Common myeloid progenitor, CD34-positive (primary cell): Measurements from ENCODE around the gene CYB561D2.

ENCODE experiments used
- CTCF ChIA-PET: fragments of 350-600 bp; sonication (Branson Sonifier 250); formaldehyde crosslinking; loops from one replicate; lab custom pipeline; 2021; ENCODE audit warnings: antibody characterized with exemption; lab: Charles Lee
- POLR2A ChIA-PET: fragments of 350-600 bp; sonication (Branson Sonifier 250); formaldehyde crosslinking; loops from one replicate; lab custom pipeline; 2021; ENCODE audit warnings: antibody characterized with exemption; lab: Charles Lee
- DNase-seq, 3 donors: peaks; one replicate each; pipeline versions ENCODE4 v3.0.0 to v3.0.0-alpha.2; 2013
- H3K27ac ChIP-seq, 2 experiments: 1 replicate in 1 of 2; 2 replicates in 1 of 2; pipeline ENCODE4 v1.7.0; 2013; ENCODE audit warnings: inconsistent platforms in 2 of 2, low read length in 2 of 2, mild to moderate bottlenecking in 2 of 2, low read depth in 1 of 2, moderate library complexity in 1 of 2; ENCODE audit not compliant: severe bottlenecking in 2 of 2, insufficient read depth in 1 of 2, poor library complexity in 1 of 2
- H3K27me3 ChIP-seq, 5 experiments: replicated peaks in 2 of 5; 1 replicate in 3 of 5; 2 replicates in 2 of 5; pipeline versions ENCODE4 v1.6.1 to v1.7.0; 2013; ENCODE audit warnings: low read length in 4 of 5, mild to moderate bottlenecking in 2 of 5, moderate library complexity in 2 of 5, inconsistent platforms in 1 of 5; ENCODE audit not compliant: insufficient read depth in 5 of 5, control insufficient read depth in 4 of 5
- H3K36me3 ChIP-seq, 4 experiments: 1 replicate in 2 of 4; 2 replicates in 2 of 4; pipeline versions ENCODE4 v1.6.1 to v1.7.0; 2013; ENCODE audit warnings: low read length in 3 of 4, control low read depth in 1 of 4, mild to moderate bottlenecking in 1 of 4; ENCODE audit not compliant: control insufficient read depth in 4 of 4, insufficient read depth in 4 of 4
- H3K4me1 ChIP-seq, 4 experiments: 1 replicate in 3 of 4; 2 replicates in 1 of 4; pipeline versions ENCODE4 v1.6.1 to v1.7.1; 2013; ENCODE audit warnings: low read length in 3 of 4, mild to moderate bottlenecking in 3 of 4, control low read depth in 1 of 4, inconsistent platforms in 1 of 4, moderate library complexity in 1 of 4; ENCODE audit not compliant: control insufficient read depth in 4 of 4, insufficient read depth in 4 of 4; ENCODE audit errors: control extremely low read depth in 1 of 4
- H3K4me3 ChIP-seq, 7 experiments: 1 replicate in 4 of 7; 2 replicates in 3 of 7; pipeline versions ENCODE4 v1.5.1 to v1.7.0; 2013; ENCODE audit warnings: mild to moderate bottlenecking in 7 of 7, low read length in 6 of 7, moderate library complexity in 6 of 7, inconsistent platforms in 2 of 7, low read depth in 2 of 7, control low read depth in 1 of 7; ENCODE audit not compliant: insufficient read depth in 4 of 7, control insufficient read depth in 1 of 7; ENCODE audit errors: extremely low read depth in 1 of 7
- H3K9me3 ChIP-seq, 5 experiments: 1 replicate in 4 of 5; 2 replicates in 1 of 5; pipeline versions ENCODE4 v1.6.1 to v1.7.1; 2013; ENCODE audit warnings: low read length in 4 of 5, mild to moderate bottlenecking in 2 of 5, inconsistent platforms in 1 of 5, low read depth in 1 of 5, moderate library complexity in 1 of 5; ENCODE audit not compliant: control insufficient read depth in 4 of 5, insufficient read depth in 2 of 5; ENCODE audit errors: control extremely low read depth in 1 of 5
- WGBS: methylation state at CpG from one replicate; pipeline ENCODE4 v1.1.5; 2013; ENCODE audit not compliant: insufficient coverage; 5-methylcytosine and 5-hydroxymethylcytosine counted together

CYB561D2 gene

DNA sequence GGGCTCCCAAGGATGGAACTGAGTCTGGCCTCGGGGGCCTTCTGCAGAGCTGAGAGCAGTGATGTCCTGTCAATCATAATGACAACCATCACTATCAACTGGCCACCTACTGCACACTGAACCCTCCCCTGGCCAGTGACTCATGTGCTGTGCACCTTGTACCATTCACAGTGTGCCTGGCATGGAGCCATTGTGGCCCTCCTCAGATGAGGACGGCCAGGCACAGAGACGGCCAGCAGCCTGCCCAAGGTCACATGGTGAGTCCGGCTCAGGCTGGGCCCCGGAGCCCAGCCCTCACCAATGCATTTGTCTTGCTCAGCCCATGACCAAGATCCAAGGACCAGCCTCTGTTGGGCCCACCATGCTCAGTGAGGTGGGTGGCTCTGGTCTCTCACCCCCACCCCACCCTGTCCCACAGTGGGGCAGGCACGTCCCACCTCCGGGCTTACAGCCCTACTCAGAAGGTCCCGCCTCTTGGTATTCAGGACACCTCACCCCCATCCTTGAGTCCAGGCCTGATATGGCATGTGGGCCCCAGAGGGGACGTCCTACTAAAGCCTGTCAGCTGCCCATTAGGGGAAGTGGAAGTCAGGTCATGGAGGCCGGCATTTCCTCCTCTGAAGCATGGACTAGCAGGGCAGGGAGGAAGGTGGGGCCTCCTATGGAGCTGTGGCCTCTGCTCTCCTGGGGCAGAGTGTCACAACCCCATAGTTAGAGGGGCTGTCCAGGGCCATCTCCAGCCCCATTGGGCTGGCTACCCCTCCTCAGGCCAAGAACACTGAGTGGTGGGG lies 44.6 kb downstream of the CYB561D2 start:
- ChIA-PET CTCF (interaction anchor here (2.2 kb wide), 1 partner anchor 8 kb away, joined by 7 read pairs; no protein-coding TSS in a partner anchor), POLR2A (no interaction called here)
- WGBS, result 83% methylated on average over 8 of the region's 10 CpGs
- H3K27ac ChIP-seq, result no peak overlapping the region
- peaks cover 0 to 10% (median 0%) of the 10 kb centered on the region in 4 experiments for H3K4me1 ChIP-seq
- no peaks in the 10 kb centered on the region for H3K36me3 ChIP-seq
- no peak for DNase-seq
- no peak overlapping the region for H3K4me3 ChIP-seq
- H3K9me3 ChIP-seq, result no peaks in the 10 kb centered on the region
- H3K27me3 ChIP-seq, result no peaks in the 10 kb centered on the region

DNA sequence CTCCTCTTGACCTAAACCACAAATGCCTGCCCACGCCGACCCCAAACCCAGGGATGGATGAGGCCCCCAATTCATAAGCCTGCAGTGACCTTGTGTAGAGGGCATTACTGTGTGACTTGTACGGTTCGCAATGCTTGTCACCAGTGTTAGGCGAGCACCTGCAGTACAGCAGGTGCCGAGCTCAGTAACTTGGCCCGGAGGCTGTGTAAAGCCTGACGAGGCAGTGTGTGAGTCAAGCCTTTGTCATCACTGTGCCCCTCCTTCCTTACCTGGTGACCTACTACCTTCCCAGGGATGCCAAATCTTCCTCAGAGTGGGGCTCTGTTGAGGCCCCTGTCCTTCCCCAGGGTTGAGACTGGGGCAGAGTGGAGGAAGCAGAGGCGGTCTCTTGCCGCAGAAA lies 45.8 kb downstream of the CYB561D2 start:
- Histone ChIP-seq H3K4me3 (no peak overlapping the region), H3K27me3 (no peaks in the 10 kb centered on the region), H3K4me1 (peaks cover 0 to 10% (median 0%) of the 10 kb centered on the region in 4 experiments), H3K36me3 (no peaks in the 10 kb centered on the region), H3K9me3 (no peaks in the 10 kb centered on the region), H3K27ac (no peak overlapping the region)
- WGBS, result 94% methylated on average over 10 of the region's 10 CpGs
- CTCF ChIA-PET, result interaction anchor here (0.9 to 2.2 kb wide), 2 partner anchors 9 to 218 kb away, joined by 3 to 7 read pairs; no protein-coding TSS in a partner anchor
- DNase-seq, result no peak
- POLR2A ChIA-PET, result no interaction called here

DNA sequence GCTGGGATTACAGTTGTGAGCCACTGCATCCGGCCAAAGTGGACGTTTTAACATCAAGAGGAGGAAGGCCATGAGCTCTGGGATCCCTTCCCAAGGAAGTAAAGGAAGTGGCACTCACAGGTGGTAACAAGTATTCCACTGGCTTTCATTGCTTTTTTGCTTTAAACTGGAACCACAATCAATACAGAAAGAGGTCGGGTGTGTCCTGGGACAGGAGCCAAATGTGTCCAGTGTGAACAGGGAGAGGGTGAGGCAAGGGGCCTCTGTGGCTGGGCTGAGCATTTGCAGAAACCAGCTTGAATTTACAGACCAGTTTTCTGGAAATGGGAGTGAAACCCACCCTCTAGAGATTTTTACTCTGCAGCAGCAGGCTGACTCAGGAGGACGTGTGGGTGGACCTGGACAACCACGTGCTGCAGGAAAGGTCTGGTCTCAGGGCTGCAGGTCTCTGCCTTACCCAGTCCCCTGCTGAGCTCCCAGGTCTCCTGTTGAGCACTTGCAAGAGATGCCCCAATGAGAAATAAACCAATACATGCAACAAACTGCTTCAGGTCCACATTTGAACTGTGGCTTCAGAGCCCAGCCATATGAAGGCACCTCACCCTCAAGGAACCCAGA lies 51.4 kb downstream of the CYB561D2 start:
- Histone ChIP-seq H3K4me1 (no peaks in the 10 kb centered on the region), H3K36me3 (no peaks in the 10 kb centered on the region), H3K4me3 (no peak overlapping the region), H3K27ac (no peak overlapping the region), H3K9me3 (no peaks in the 10 kb centered on the region), H3K27me3 (no peaks in the 10 kb centered on the region)
- ChIA-PET CTCF (no interaction called here), POLR2A (no interaction called here)
- DNase-seq, result no peak
- 55% methylated on average over 5 of the region's 5 CpGs for WGBS
